WTC11 (cell line): ENCODE data around the gene MACROD2. TPM values are rescaled to one million over a fixed set of nuclear protein-coding genes. Genes with fewer than 3 reads are reported as not detected.

Source experiments
- ATAC-seq: fragments of 200-7000 bp; cut with Tn5 transposase; 2 replicates; pipeline ENCODE4 v1.10.0; 2021; ENCODE audit warnings: mild to moderate bottlenecking, moderate library complexity
- CTCF ChIA-PET: fragments of 300-600 bp; sonication (Branson Sonifier 250); formaldehyde crosslinking; loops from one replicate; lab custom pipeline; 2021; ENCODE audit warnings: antibody characterized with exemption; lab: Charles Lee
- POLR2A ChIA-PET: fragments of 350-600 bp; sonication (Branson Sonifier 250); formaldehyde crosslinking; loops from one replicate; lab custom pipeline; 2021; ENCODE audit warnings: antibody characterized with exemption; lab: Charles Lee
- DNase-seq: peaks from one replicate; pipeline ENCODE4 v3.0.0; 2021; ENCODE audit warnings: low spot score
- H3K27ac Mint-ChIP-seq: 2 replicates; pipeline ENCODE4 v1.8.0; 2021; ENCODE audit warnings: mixed read lengths
- H3K27me3 Mint-ChIP-seq: 2 replicates; pipeline ENCODE4 v1.8.0; 2021; ENCODE audit warnings: low read depth, mild to moderate bottlenecking, moderate library complexity, mixed read lengths
- H3K36me3 Mint-ChIP-seq: 2 replicates; pipeline ENCODE4 v1.8.0; 2021; ENCODE audit warnings: mixed read lengths
- H3K4me1 Mint-ChIP-seq: 2 replicates; pipeline ENCODE4 v1.8.0; 2022; ENCODE audit warnings: mixed read lengths
- H3K4me3 Mint-ChIP-seq: 2 replicates; pipeline ENCODE4 v1.8.0; 2021; ENCODE audit warnings: mild to moderate bottlenecking, moderate library complexity, mixed read lengths
- H3K9me3 Mint-ChIP-seq: 2 replicates; pipeline ENCODE4 v1.8.0; 2021; ENCODE audit warnings: mixed read lengths
- FOXP1 ChIP-seq: sonication (generic); formaldehyde crosslinking; IDR thresholded peaks from 2 replicates; pipeline ENCODE4 v1.8.0; 2022; ENCODE audit warnings: missing genetic modification reagents, mild to moderate bottlenecking, moderate library complexity, borderline replicate concordance
- NFATC4 ChIP-seq: fragments of 250-450 bp; sonication (Bioruptor Pico); IDR thresholded peaks from 2 replicates; pipeline ENCODE4 v1.9.0; 2021; ENCODE audit warnings: mild to moderate bottlenecking
- NFYB ChIP-seq: sonication (generic); formaldehyde crosslinking; conservative IDR thresholded peaks from 2 replicates; pipeline ENCODE4 v1.8.0; 2022; ENCODE audit warnings: low read depth, missing genetic modification reagents
- NR2C2 ChIP-seq: sonication (generic); formaldehyde crosslinking; IDR thresholded peaks from 2 replicates; pipeline ENCODE4 v1.8.0; 2022; ENCODE audit warnings: mild to moderate bottlenecking, missing genetic modification reagents
- NR3C1 ChIP-seq: sonication (generic); formaldehyde crosslinking; conservative IDR thresholded peaks from 2 replicates; pipeline ENCODE4 v1.8.1; 2023; ENCODE audit warnings: low read depth, mild to moderate bottlenecking, missing genetic modification reagents
- OVOL2 ChIP-seq: fragments of 250-450 bp; sonication (Bioruptor Pico); IDR thresholded peaks from 2 replicates; pipeline ENCODE4 v1.9.0; 2021; ENCODE audit warnings: mild to moderate bottlenecking, borderline replicate concordance
- RORB ChIP-seq: fragments of 250-450 bp; sonication (Bioruptor Pico); IDR thresholded peaks from 2 replicates; pipeline ENCODE4 v1.9.0; 2021; ENCODE audit warnings: mild to moderate bottlenecking
- SMAD3 ChIP-seq: sonication (generic); formaldehyde crosslinking; IDR thresholded peaks from 2 replicates; pipeline ENCODE4 v1.8.0; 2022; ENCODE audit warnings: missing genetic modification reagents, mild to moderate bottlenecking, borderline replicate concordance
- TEAD1 ChIP-seq: sonication (generic); formaldehyde crosslinking; IDR thresholded peaks from 2 replicates; pipeline ENCODE4 v1.8.0; 2022; ENCODE audit warnings: mild to moderate bottlenecking, missing genetic modification reagents
- TP53 ChIP-seq: sonication (generic); formaldehyde crosslinking; IDR thresholded peaks from 2 replicates; pipeline ENCODE4 v1.8.1; 2023; ENCODE audit warnings: mild to moderate bottlenecking, missing genetic modification reagents
- ZBTB21 ChIP-seq: sonication (generic); formaldehyde crosslinking; IDR thresholded peaks from 2 replicates; pipeline ENCODE4 v1.8.1; 2023; ENCODE audit warnings: mild to moderate bottlenecking, missing genetic modification reagents, borderline replicate concordance
- ZNF423 ChIP-seq: fragments of 250-450 bp; sonication (Bioruptor Pico); IDR thresholded peaks from 2 replicates; pipeline ENCODE4 v2.1.2; 2022; ENCODE audit warnings: mild to moderate bottlenecking, moderate library complexity
- total RNA-seq: library from RNA; stranded (reverse); gene quantifications from 3 replicates; pipeline ENCODE4 v1.2.3, GENCODE V29; 2021
- TF ChIP-seq, protein P1 (sequence below): sonication (generic); formaldehyde crosslinking; IDR thresholded peaks from 2 replicates; pipeline ENCODE4 v1.8.0; 2022; ENCODE audit warnings: mild to moderate bottlenecking, missing genetic modification reagents
- TF ChIP-seq, protein P2 (sequence below): fragments of 250-450 bp; sonication (Bioruptor Pico); conservative IDR thresholded peaks from 2 replicates; pipeline ENCODE4 v1.9.0; 2021; ENCODE audit warnings: mild to moderate bottlenecking
- TF ChIP-seq, protein P3 (sequence below): sonication (generic); formaldehyde crosslinking; IDR thresholded peaks from 2 replicates; pipeline ENCODE4 v1.8.0; 2022; ENCODE audit warnings: mild to moderate bottlenecking, missing genetic modification reagents
- TF ChIP-seq, protein P4 (sequence below): sonication (generic); formaldehyde crosslinking; IDR thresholded peaks from 2 replicates; pipeline ENCODE4 v1.8.0; 2023; ENCODE audit warnings: mild to moderate bottlenecking, missing genetic modification reagents
- TF ChIP-seq, protein P5 (sequence below): fragments of 250-450 bp; sonication (Bioruptor Pico); IDR thresholded peaks from 2 replicates; pipeline ENCODE4 v1.9.0; 2021; ENCODE audit warnings: mild to moderate bottlenecking

MACROD2 gene
- total RNA-seq, 1 experiment from 2014 or later: 4.1 TPM

DNA sequence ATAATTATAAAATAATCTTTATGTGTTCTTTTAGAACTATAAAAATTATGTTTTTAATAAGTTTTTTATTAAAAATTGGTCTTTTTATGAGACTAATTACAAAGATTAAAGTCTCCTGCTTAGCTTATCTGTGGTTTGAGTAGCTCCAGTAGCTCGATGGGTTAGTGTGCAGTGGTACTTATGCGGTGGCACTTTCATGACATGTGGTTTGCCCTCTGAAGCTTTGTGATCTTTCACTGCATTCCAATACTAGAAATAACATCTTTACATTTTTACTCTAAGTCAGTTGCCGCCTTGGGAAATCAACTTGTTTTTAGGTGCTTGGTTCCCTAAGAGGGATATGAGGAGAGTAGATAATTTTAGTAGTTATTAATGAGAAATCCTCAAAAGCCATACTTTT is 1041.6 kb downstream of the MACROD2 start:
- Mint-ChIP-seq H3K9me3 (no peaks in the 10 kb centered on the region), H3K4me1 (no peaks in the 10 kb centered on the region)
- POLR2A ChIA-PET: no interaction called here

DNA sequence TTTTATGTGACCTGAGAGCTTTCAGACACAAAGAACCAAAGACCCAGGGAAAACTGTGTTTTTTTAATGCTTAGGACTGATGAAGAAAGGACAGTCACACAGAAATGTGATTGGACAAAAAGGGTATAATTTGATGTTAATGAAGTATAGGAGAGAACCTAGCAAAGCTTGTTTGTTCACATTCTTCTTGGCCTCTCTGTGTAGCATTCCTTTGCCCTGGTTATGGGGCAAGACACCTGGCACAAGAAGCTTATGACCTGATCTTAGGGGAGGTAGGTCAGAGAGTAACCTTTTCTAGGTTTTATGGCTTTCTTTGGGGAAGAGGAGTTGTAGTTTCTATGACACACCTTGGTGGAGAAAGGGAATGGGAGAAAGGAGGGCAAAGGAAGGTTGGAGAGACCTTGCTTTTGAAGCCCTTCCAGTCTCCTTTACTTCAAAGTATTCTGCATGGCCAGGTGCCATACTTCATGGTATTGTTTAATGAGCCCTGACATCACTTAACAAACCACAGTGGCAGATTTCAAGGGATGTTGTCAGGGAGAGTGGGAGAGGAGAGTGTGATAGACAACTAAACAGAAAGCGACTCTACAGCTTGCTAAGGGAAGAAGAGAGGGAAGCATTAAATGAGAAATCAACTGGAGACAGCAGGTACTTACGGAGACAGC is 1043.9 kb downstream of the MACROD2 start:
- no peaks in the 10 kb centered on the region for H3K9me3 Mint-ChIP-seq
- CTCF ChIA-PET: no interaction called here

More for the DNA sequence above, 1041.6 kb downstream of the MACROD2 start:
- Mint-ChIP-seq H3K4me3 (no peak overlapping the region), H3K36me3 (no peaks in the 10 kb centered on the region), H3K27me3 (no peaks in the 10 kb centered on the region), H3K27ac (no peak overlapping the region)
- CTCF ChIA-PET: no interaction called here
- ATAC-seq (no peak), DNase-seq (no peak)
- TF ChIP-seq SMAD3 (CRISPR knock-in tag): no peak
- no peak for TF ChIP-seq NR3C1 (CRISPR knock-in tag)
- TF ChIP-seq, protein P1, sequence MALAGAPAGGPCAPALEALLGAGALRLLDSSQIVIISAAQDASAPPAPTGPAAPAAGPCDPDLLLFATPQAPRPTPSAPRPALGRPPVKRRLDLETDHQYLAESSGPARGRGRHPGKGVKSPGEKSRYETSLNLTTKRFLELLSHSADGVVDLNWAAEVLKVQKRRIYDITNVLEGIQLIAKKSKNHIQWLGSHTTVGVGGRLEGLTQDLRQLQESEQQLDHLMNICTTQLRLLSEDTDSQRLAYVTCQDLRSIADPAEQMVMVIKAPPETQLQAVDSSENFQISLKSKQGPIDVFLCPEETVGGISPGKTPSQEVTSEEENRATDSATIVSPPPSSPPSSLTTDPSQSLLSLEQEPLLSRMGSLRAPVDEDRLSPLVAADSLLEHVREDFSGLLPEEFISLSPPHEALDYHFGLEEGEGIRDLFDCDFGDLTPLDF (CRISPR knock-in tag): no peak
- no peak for TF ChIP-seq ZNF423 (CRISPR knock-in tag)

DNA sequence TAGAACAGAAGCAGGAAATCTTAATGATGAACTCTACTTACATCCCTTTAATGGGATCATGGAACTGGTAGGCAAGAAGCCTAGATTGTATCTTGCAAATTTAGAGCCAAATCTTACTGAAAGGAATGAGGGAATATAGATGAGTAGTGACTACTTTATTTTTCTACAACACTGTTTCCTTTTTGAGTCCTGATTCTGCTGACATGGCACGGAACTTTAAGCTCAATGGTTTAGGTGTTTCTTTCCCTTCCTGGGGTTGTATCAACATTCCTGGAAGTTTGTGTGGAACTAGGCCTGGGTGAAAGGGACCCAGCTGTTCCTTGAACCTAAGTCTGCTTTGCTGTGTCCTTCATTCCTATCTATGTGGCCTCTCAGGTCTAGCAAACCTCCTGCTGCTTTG is 1047.4 kb downstream of the MACROD2 start:
- Mint-ChIP-seq H3K9me3 (no peaks in the 10 kb centered on the region), H3K27ac (no peak overlapping the region), H3K4me3 (no peak overlapping the region), H3K4me1 (no peaks in the 10 kb centered on the region), H3K36me3 (no peaks in the 10 kb centered on the region), H3K27me3 (no peaks in the 10 kb centered on the region)
- ATAC-seq (no peak), DNase-seq (no peak)
- TF ChIP-seq, protein P2, sequence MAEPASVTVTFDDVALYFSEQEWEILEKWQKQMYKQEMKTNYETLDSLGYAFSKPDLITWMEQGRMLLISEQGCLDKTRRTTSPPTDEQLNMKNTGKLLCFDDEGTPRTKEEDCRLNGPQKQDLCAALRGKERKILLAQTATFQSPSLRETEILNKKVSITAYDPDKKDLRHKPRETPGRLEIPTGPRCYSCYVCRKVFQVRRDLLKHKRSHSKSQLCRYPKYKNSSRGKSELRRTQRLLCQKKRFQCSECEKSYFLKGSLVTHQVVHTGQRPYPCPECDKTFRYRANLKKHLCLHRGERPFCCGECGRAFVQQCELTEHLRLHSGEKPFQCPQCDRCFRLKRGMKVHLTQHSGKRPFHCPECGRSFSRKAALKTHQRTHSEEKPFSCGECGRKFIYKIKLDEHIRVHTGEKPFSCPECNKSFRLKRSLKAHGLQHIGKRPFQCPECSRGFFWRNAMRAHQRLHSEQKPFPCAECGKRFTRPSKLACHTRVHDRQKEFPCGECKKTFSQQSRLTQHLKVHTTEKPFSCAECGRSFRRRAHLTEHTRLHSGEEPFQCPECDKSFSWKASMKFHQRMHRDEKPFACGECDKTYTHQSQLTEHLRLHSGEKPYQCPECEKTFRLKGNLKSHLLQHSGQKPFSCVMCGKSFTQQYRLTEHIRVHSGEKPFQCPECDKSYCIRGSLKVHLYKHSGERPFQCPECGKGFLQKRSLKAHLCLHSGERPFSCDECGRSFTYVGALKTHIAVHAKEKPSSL: no peak
- TF ChIP-seq, protein P3, sequence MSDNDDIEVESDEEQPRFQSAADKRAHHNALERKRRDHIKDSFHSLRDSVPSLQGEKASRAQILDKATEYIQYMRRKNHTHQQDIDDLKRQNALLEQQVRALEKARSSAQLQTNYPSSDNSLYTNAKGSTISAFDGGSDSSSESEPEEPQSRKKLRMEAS: no peak
- TF ChIP-seq FOXP1 (CRISPR knock-in tag) (no peak), OVOL2 (CRISPR knock-in tag) (no peak), RORB (no peak), NFATC4 (CRISPR knock-in tag) (no peak), ZBTB21 (no peak), TP53 (CRISPR knock-in tag) (no peak), NFYB (CRISPR knock-in tag) (no peak)
- TF ChIP-seq, protein P4, sequence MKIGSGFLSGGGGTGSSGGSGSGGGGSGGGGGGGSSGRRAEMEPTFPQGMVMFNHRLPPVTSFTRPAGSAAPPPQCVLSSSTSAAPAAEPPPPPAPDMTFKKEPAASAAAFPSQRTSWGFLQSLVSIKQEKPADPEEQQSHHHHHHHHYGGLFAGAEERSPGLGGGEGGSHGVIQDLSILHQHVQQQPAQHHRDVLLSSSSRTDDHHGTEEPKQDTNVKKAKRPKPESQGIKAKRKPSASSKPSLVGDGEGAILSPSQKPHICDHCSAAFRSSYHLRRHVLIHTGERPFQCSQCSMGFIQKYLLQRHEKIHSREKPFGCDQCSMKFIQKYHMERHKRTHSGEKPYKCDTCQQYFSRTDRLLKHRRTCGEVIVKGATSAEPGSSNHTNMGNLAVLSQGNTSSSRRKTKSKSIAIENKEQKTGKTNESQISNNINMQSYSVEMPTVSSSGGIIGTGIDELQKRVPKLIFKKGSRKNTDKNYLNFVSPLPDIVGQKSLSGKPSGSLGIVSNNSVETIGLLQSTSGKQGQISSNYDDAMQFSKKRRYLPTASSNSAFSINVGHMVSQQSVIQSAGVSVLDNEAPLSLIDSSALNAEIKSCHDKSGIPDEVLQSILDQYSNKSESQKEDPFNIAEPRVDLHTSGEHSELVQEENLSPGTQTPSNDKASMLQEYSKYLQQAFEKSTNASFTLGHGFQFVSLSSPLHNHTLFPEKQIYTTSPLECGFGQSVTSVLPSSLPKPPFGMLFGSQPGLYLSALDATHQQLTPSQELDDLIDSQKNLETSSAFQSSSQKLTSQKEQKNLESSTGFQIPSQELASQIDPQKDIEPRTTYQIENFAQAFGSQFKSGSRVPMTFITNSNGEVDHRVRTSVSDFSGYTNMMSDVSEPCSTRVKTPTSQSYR (CRISPR knock-in tag): no peak
- ChIA-PET POLR2A (no interaction called here), CTCF (no interaction called here)

More for the DNA sequence above, 1043.9 kb downstream of the MACROD2 start:
- H3K36me3 Mint-ChIP-seq: no peaks in the 10 kb centered on the region
- POLR2A ChIA-PET: no interaction called here
- DNase-seq: no peak
- no peaks in the 10 kb centered on the region for H3K27me3 Mint-ChIP-seq
- no peak for ATAC-seq
- TF ChIP-seq, protein P5, sequence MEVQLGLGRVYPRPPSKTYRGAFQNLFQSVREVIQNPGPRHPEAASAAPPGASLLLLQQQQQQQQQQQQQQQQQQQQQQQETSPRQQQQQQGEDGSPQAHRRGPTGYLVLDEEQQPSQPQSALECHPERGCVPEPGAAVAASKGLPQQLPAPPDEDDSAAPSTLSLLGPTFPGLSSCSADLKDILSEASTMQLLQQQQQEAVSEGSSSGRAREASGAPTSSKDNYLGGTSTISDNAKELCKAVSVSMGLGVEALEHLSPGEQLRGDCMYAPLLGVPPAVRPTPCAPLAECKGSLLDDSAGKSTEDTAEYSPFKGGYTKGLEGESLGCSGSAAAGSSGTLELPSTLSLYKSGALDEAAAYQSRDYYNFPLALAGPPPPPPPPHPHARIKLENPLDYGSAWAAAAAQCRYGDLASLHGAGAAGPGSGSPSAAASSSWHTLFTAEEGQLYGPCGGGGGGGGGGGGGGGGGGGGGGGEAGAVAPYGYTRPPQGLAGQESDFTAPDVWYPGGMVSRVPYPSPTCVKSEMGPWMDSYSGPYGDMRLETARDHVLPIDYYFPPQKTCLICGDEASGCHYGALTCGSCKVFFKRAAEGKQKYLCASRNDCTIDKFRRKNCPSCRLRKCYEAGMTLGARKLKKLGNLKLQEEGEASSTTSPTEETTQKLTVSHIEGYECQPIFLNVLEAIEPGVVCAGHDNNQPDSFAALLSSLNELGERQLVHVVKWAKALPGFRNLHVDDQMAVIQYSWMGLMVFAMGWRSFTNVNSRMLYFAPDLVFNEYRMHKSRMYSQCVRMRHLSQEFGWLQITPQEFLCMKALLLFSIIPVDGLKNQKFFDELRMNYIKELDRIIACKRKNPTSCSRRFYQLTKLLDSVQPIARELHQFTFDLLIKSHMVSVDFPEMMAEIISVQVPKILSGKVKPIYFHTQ (CRISPR knock-in tag): no peak
- TF ChIP-seq NR2C2 (CRISPR knock-in tag): no peak
- TF ChIP-seq TEAD1: no peak
- TF ChIP-seq, protein P1 (CRISPR knock-in tag): no peak
- H3K27ac Mint-ChIP-seq: no peak overlapping the region
- no peaks in the 10 kb centered on the region for H3K4me1 Mint-ChIP-seq
- no peak overlapping the region for H3K4me3 Mint-ChIP-seq
